ENCODE results near the gene ELOVL5.
"Not testable (repeated sequence)": the region's sequence is repeated elsewhere in the genome, so short reads cannot be mapped to it uniquely, and the experiment has no call there.

Gene ELOVL5

DNA sequence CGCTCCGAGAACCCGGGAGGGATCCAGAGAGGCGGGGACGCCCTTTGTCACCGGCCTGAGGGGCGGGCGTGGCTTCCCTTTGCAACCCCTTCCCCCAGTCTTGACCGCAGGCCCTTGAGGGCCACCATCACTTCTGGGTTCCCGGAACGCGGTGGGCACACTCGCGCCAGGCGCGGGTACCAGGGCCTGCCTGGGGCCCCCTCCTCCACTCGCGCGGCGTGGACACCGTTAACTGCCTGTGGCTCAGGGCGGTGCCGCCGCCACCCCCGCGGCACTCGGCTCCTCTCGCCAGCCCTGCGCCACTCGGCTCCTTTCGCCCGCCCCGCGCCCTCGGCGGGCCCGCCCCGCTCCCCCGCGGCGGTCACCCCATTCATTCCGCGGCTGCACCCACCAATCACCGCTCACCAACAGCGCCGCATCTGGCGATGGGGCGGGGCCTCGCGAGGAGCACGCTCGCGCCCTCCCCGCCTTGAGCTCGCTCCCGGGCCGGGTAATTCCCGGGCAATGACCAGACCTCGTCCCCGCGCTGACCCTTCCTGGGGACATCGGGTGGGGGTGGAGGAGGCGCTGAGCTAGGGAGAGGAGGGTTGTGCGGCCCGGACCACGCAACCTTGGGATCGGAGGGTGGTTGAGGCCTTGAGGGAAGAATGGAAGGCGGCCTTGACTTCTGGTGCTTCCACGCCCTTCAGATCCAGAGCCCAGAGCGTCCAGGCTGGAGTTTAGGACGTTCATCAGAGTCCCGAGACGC lies 10.5 kb upstream of the ELOVL5 start:
- peak; percentile 48 to 98 (median 95) for DNase-seq

- DNase-seq, result no peak
These were observed 9.8 kb upstream of the ELOVL5 start for GRCh38 chr6:53358440-53359094.

DNA sequence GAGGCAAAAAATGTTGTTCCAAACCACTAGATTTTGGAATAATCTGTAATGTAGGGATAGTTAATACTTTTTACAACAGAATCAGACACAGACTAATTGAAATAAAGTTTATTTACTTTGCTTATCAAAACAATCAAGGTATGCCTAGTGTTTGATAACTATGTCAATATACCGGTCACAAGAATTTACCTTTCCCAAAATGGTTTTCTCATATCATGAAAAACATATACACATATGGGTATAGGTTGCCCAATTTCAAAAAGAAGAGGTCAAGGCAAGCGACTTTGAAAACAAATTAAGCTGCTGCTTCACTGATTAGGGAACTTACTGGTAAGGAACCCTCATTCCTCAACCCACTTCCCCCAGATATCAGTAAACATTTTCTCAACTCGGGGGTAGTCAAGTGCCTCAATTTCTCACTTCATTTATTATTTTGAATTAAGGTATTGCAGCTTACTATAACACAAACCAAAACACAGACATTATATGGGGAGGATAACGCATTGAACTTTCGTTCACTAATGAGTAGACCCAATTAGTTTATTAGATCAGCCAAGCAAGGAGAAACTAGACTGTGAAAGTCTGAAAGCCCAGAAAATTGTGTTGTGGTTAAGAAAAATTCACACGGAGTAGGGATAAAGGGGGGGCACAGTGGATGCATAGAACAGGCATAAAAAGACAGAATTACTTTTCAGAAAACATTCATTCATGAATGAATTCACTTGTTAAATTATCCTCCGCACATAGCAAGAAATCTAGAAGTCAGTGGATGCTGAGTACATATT lies 9.0 kb upstream of the ELOVL5 start:
- no peak for DNase-seq

- no peak for DNase-seq
These were observed 4.9 kb upstream of the ELOVL5 start for GRCh38 chr6:53353624-53354023.

DNA sequence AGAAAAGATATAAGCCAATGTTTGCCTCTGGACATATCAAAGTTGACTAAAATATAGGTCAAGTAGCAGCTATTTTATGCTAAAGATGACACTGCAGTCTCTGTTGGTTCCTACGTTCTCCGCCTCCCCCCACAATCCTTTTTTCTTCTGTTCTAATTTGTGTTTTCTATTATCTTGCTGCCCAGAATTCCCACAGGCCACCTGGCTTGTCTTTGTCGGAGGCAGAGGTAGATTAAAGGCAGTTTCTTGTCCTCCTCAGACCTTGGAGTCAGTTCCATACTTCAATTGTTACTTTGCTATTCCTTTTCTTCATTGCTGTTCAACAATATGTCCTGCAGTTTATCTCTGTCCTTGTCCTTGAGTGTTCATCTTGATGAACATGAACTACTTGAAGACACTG lies 3.6 kb upstream of the ELOVL5 start:
- DNase-seq, result no peak

GRCh38 chr6:53349209-53349693 lies 501 bp upstream of the ELOVL5 start:
- DNase-seq, result no peak

GRCh38 chr6:53347921-53348370 lies 804 bp downstream of the ELOVL5 start:
- peak in 12 of 14 donors; percentile 34 to 77 (median 68) for DNase-seq

GRCh38 chr6:53347250-53347920 lies 1.4 kb downstream of the ELOVL5 start:
- DNase-seq, result peak in 4 of 14 donors; percentile 56 to 75 (median 65)

GRCh38 chr6:53346049-53346448 lies 2.7 kb downstream of the ELOVL5 start:
- DNase-seq, result not testable (repeated sequence)

DNA sequence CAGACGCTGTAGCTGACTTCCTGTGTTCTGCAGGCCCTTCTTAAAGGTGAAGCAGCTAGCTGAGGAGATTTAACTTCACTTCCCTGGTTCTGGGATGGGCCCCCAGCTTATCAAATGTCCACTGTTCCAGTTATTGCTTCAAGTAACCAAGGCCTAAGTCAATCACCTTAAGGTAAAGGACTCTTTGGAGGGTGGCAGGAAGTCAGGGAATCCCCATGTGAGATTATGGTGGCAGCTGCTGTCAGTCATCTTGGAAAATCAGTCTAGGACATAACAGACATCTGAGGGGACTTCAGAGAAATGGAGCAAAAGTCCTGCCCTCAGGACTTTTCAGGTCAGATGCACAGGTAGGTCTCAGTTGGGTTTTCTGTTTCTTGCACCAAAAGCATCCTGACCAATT lies 3.8 kb downstream of the ELOVL5 start:
- no peak for DNase-seq

DNA sequence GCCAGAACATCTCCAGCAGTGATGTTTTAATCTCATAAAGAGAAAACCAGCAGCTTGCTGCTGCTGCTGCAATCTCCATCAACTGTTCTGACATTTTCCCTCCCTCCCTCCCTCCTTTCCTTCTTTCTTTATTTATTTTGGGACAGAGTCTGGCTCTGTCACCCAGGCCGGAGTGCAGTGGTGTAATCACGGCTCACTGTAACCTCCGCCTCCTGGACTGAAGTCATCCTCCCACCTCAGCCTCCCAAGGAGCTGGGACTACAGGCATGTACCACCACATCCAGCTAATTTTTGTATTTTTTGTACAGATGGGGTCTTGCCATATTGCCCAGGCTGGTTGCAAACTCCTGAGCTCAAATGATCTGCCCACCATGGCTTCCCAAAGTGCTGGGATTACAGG lies 5.7 kb downstream of the ELOVL5 start:
- no peak for DNase-seq

DNA sequence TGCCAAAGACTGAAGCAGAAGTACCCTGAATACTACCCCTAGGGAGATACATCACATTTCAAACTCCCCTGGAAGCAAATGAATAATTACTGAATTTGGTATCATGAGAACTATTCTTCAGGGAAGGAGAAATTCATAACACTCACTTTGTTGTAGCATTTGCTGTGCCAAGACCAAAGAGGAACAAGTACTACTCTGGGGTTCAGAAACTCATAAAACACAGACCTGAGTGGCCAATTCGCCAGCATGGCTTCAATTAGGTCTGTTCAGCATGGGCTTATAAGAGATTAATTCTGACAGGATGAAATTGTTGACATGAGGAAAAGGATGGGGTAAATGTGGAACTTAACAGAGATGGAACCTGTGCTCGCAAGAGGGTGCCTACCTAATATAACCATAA lies 6.5 kb downstream of the ELOVL5 start:
- no peak for DNase-seq

- DNase-seq, result no peak
These were observed 8.2 kb downstream of the ELOVL5 start for GRCh38 chr6:53340536-53340935.

GRCh38 chr6:53339424-53339823 lies 9.3 kb downstream of the ELOVL5 start:
- DNase-seq, result no peak

GRCh38 chr6:53338304-53338703 lies 10.4 kb downstream of the ELOVL5 start:
- DNase-seq, result no peak

GRCh38 chr6:53336070-53336469 lies 12.7 kb downstream of the ELOVL5 start:
- no peak for DNase-seq

GRCh38 chr6:53335224-53335994 lies 13.3 kb downstream of the ELOVL5 start:
- DNase-seq, result peak in 1 of 14 donors; percentile 30

DNA sequence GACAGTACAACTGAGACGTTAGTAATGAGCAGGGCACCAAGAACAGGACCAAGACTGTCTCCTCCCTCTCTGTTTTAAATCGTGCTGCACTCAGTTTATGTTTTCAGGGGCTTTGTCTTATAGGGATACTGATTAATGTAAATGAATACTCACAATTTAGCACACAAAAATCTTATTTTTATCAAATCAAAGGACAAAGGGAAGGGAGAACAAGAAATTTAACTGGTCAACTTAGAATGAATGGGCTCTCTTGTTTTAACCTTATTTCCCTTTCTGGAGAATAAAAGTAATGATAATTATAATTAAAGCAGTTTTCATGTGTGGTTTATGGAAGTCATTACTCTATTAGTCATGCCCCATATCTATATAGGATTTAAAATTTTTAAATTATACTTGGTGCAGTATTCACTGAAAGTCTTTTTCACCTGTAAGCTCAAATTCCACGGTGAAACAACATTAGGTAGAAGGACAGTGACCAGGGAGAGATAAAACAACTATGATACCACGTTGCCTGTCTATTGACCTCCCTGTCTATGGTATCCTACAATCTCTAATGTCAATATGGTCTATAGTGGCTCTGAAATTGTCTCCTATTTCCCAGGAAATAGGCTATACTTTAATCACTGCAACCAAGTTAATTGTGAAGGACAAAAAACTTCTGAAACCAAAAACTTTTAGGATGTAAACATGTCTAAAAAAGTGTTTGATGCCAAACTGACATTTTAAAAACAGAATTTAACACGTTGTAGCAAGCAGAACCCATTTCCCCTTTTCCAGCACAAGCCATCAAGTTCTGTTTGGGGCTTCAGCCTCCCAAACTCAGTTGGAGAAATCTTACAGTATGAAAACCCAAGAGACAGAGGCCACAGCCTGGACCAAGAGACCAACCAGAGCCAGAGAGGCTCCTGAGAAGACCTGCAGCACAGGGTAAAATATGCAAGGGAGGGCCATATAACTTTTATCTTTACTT lies 15.0 kb downstream of the ELOVL5 start:
- DNase-seq, result no peak

DNA sequence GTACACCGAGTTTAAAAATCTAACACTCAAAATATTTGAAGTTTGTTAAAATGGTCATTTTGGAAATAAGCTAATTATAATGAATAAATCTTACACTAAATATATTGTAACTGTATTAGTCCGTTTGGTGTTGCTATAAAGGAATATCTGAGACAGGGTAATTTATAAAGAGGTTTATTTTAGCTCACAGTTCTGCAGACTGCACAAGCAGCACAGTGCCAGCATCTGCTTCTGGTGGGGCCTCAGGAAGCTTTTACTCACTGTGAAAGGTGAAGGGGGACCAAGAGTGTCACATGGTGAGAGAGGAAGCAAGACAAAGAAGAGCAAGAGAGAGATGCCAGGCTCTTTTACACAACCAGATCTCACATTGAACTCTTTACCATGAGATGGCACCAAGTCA lies 17.1 kb downstream of the ELOVL5 start:
- DNase-seq, result no peak

DNA sequence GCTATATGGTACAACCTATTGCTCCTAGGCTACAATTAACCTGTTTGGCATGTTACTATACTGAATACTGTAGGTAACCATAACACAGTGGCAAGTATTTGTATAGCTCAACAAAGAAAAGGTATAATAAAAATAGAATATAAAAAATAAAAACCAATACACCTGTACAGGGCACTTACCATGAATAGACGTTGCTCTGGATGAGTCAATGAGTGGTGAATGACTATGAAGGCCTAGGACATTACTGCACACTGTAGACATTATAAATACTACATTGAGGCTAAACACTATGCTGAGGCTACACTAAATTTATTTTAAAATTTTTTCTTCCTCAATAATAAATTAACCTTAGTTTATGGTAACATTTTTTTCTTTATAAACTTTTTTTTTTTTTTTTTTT lies 18.6 kb downstream of the ELOVL5 start:
- DNase-seq, result no peak

DNA sequence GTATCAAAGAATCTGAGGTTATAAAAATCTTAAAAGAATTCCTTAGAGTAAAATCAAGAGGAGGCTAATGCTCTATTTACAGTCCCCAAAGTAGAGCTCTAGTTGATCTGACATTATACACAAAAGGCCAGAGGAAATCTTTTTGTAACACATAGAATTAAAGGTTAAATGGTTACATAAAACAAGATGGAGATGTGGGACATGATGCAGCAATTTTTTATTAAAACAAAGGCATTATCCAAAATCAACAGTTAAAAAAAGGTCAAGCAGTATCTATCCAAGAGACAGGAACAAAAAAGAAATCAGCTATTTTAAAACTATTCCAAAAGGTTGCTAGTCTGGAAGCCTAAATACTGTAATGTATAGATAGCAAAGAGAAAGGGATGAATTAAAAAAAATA lies 20.4 kb downstream of the ELOVL5 start:
- no peak for DNase-seq
